Endothelial cell of umbilical vein (primary cell): ENCODE data around the gene ANKH.

Experiments
- CTCF ChIP-seq, 2 donors: IDR thresholded peaks; 1 replicate in 1 of 2; 2 replicates in 1 of 2; pipeline ENCODE4 v1.5.1; 2011; ENCODE audit warnings: low read length in 2 of 2, mild to moderate bottlenecking in 2 of 2, moderate library complexity in 2 of 2, control low read depth in 1 of 2, inconsistent platforms in 1 of 2, low read depth in 1 of 2; ENCODE audit not compliant: insufficient read depth in 1 of 2; ENCODE audit errors: extremely low read depth in 1 of 2
- JUN ChIP-seq: IDR thresholded peaks from 2 replicates; pipeline ENCODE4 v1.6.1; 2011; ENCODE audit warnings: borderline replicate concordance, low read depth; ENCODE audit not compliant: insufficient read length, insufficient read depth
- MYC ChIP-seq: IDR thresholded peaks from one replicate; pipeline ENCODE4 v1.6.1; 2011; ENCODE audit warnings: mild to moderate bottlenecking, low read depth, low read length

GRCh38 chr5:14809369-14810155, 62.0 kb downstream of the ANKH start:
- TF ChIP-seq CTCF (IDR thresholded peaks at IDR 0.05; ENCODE audit: extremely low read depth in 1 of 2, insufficient read depth in 1 of 2, low read depth in 1 of 2, low read length in 2 of 2), result no peak
- TF ChIP-seq MYC, result no peak
- TF ChIP-seq JUN, result peak; percentile 89
